ENCODE measurements around the gene PTPRF.
"Not testable (repeated sequence)": the region's sequence is repeated elsewhere in the genome, so short reads cannot be mapped to it uniquely, and the experiment has no call there.

The PTPRF gene

GRCh38 chr1:43492826-43493225 is 37.9 kb upstream of the PTPRF start:
- TF ChIP-seq CTCF (IDR thresholded peaks at IDR 0.05; ENCODE audit: low read depth, low read length, missing control alignments): no peak
- in situ Hi-C loops (cut with HindIII; ENCODE audit: low sequenced_read_pairs): no loop called here
- DNase-seq (ENCODE audit: low read depth): no peak
- no peak overlapping the region for H3K4me3 ChIP-seq (ENCODE audit: low read depth, low read length)

- no peak for DNase-seq (ENCODE audit: low read depth)
- in situ Hi-C loops (cut with HindIII; ENCODE audit: low sequenced_read_pairs): no loop called here
Observed at GRCh38 chr1:43493661-43494450, 36.8 kb upstream of the PTPRF start.

DNA sequence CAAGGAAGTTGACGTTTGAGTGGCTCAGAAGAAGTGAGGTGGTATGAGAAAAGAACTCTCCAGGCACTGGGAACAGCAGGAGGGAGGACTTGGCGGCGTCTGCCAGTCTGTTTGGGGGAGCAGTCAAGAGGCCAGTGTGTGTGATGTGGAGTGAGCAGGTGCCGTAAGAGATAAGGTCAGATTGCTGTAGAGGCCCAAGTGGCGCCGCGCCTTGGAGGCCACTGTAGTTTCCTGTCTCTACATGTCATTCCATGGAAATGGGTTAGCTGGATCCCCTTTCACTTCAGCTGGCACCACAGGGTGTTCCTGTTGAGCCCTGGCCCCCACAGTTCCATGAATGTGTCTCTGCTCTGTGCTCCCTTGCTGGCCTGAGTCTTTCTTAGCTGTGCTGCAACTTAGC is 35.5 kb upstream of the PTPRF start:
- H3K4me3 ChIP-seq (ENCODE audit: low read depth, low read length): no peak overlapping the region
- DNase-seq (ENCODE audit: low read depth): no peak
- in situ Hi-C loops (cut with HindIII; ENCODE audit: low sequenced_read_pairs): no loop called here
- no peak for TF ChIP-seq CTCF (IDR thresholded peaks at IDR 0.05; ENCODE audit: low read depth, low read length, missing control alignments)

More at GRCh38 chr1:43493661-43494450, 36.8 kb upstream of the PTPRF start:
- no peak overlapping the region for H3K4me3 ChIP-seq (ENCODE audit: low read depth, low read length)
- no peak for TF ChIP-seq CTCF (IDR thresholded peaks at IDR 0.05; ENCODE audit: low read depth, low read length, missing control alignments)

- H3K4me3 ChIP-seq (ENCODE audit: low read depth, low read length): no peak overlapping the region
- in situ Hi-C loops (cut with HindIII; ENCODE audit: low sequenced_read_pairs): no loop called here
- no peak for DNase-seq (ENCODE audit: low read depth)
- TF ChIP-seq CTCF (IDR thresholded peaks at IDR 0.05; ENCODE audit: low read depth, low read length, missing control alignments): no peak
Observed at GRCh38 chr1:43499898-43500297, 30.8 kb upstream of the PTPRF start.

GRCh38 chr1:43501806-43502205 is 28.9 kb upstream of the PTPRF start:
- H3K4me3 ChIP-seq (ENCODE audit: low read depth, low read length); in situ Hi-C loops (cut with HindIII; ENCODE audit: low sequenced_read_pairs); DNase-seq (ENCODE audit: low read depth): not testable (repeated sequence)

GRCh38 chr1:43503534-43503933 is 27.1 kb upstream of the PTPRF start:
- DNase-seq (ENCODE audit: low read depth): no peak
- in situ Hi-C loops (cut with HindIII; ENCODE audit: low sequenced_read_pairs): no loop called here
- no peak overlapping the region for H3K4me3 ChIP-seq (ENCODE audit: low read depth, low read length)
- TF ChIP-seq CTCF (IDR thresholded peaks at IDR 0.05; ENCODE audit: low read depth, low read length, missing control alignments): no peak

GRCh38 chr1:43505077-43505780 is 25.5 kb upstream of the PTPRF start:
- in situ Hi-C loops (cut with HindIII; ENCODE audit: low sequenced_read_pairs): no loop called here
- DNase-seq (ENCODE audit: low read depth): no peak
- H3K4me3 ChIP-seq (ENCODE audit: low read depth, low read length): no peak overlapping the region
- TF ChIP-seq CTCF (IDR thresholded peaks at IDR 0.05; ENCODE audit: low read depth, low read length, missing control alignments): no peak

Measured in astrocyte of the cerebellum (primary cell).